GM23338 (cell line): ENCODE results near the gene ZBTB42. TPM values are rescaled to one million over a fixed set of nuclear protein-coding genes. Genes with fewer than 3 reads are reported as not detected.
A peak's percentile ranks its signal among the peaks of the same experiment; 100 is the strongest.

Source experiments
- ATAC-seq: fragments of 200-7000 bp; cut with Tn5 transposase; 3 replicates; pipeline ENCODE4 v1.9.1; 2020
- DNase-seq: peaks from one replicate; pipeline ENCODE4 v3.0.0-alpha.2; 2015; ENCODE audit warnings: low spot score
- H2AFZ ChIP-seq: fragments of 200-600 bp; sonication (generic); 2 replicates; pipeline ENCODE4 v1.8.0; 2016; ENCODE audit warnings: antibody characterized with exemption, mild to moderate bottlenecking, moderate library complexity
- H3F3A ChIP-seq: fragments of 200-600 bp; sonication (generic); replicated peaks from 2 replicates; pipeline ENCODE4 v1.8.0; 2017; ENCODE audit warnings: antibody characterized with exemption, mixed run types, low read depth
- H3K27ac ChIP-seq: fragments of 200-600 bp; sonication (generic); 2 replicates; pipeline ENCODE4 v1.6.1; 2016; ENCODE audit warnings: low read depth
- H3K27me3 ChIP-seq: fragments of 200-600 bp; sonication (generic); 2 replicates; pipeline ENCODE4 v1.8.0; 2016; ENCODE audit warnings: mild to moderate bottlenecking, mixed run types, moderate library complexity; ENCODE audit not compliant: insufficient read depth
- H3K36me3 ChIP-seq: fragments of 200-600 bp; sonication (generic); 2 replicates; pipeline ENCODE4 v1.8.0; 2016; ENCODE audit warnings: mild to moderate bottlenecking; ENCODE audit not compliant: insufficient read depth
- H3K4me1 ChIP-seq: fragments of 200-600 bp; sonication (generic); 2 replicates; pipeline ENCODE4 v1.8.0; 2016; ENCODE audit warnings: mild to moderate bottlenecking, moderate library complexity; ENCODE audit not compliant: insufficient read depth
- H3K4me2 ChIP-seq: fragments of 200-600 bp; sonication (generic); 2 replicates; pipeline ENCODE4 v1.7.1; 2017; ENCODE audit warnings: mixed run types
- H3K4me3 ChIP-seq: fragments of 200-600 bp; sonication (generic); 2 replicates; pipeline ENCODE4 v1.6.1; 2016; ENCODE audit warnings: mixed run types
- H3K79me2 ChIP-seq: fragments of 200-600 bp; sonication (generic); replicated peaks from 2 replicates; pipeline ENCODE4 v1.8.0; 2017; ENCODE audit warnings: mild to moderate bottlenecking; ENCODE audit not compliant: insufficient read depth
- H3K9me2 ChIP-seq: fragments of 200-600 bp; sonication (generic); 2 replicates; pipeline ENCODE4 v1.8.0; 2017; ENCODE audit not compliant: insufficient read depth
- H4K20me1 ChIP-seq: fragments of 200-600 bp; sonication (generic); replicated peaks from 2 replicates; pipeline ENCODE4 v1.8.0; 2017; ENCODE audit warnings: mild to moderate bottlenecking; ENCODE audit not compliant: insufficient read depth
- H3K27ac Mint-ChIP-seq: 2 replicates; pipeline ENCODE4 v1.8.0; 2020; ENCODE audit warnings: inconsistent platforms, mild to moderate bottlenecking, moderate library complexity, mixed read lengths
- H3K27me3 Mint-ChIP-seq: 3 replicates; pipeline ENCODE4 v1.8.0; 2022; ENCODE audit warnings: low read depth, mild to moderate bottlenecking, moderate library complexity, mixed read lengths, inconsistent platforms; ENCODE audit not compliant: insufficient read depth, poor library complexity
- H3K36me3 Mint-ChIP-seq: 3 replicates; pipeline ENCODE4 v1.8.0; 2021; ENCODE audit warnings: low read depth, mild to moderate bottlenecking, inconsistent platforms, moderate library complexity, mixed read lengths
- H3K4me1 Mint-ChIP-seq: 3 replicates; pipeline ENCODE4 v1.8.0; 2020; ENCODE audit warnings: mild to moderate bottlenecking, inconsistent platforms, mixed read lengths
- H3K4me3 Mint-ChIP-seq: 3 replicates; pipeline ENCODE4 v1.8.0; 2021; ENCODE audit warnings: moderate library complexity, mild to moderate bottlenecking, inconsistent platforms, mixed read lengths
- H3K9me3 Mint-ChIP-seq: 3 replicates; pipeline ENCODE4 v1.8.0; 2020; ENCODE audit warnings: moderate library complexity, mild to moderate bottlenecking, inconsistent platforms, mixed read lengths
- CREB1 ChIP-seq: fragments of 250-450 bp; sonication (Bioruptor Pico); IDR thresholded peaks from 2 replicates; pipeline ENCODE4 v1.5.0; 2020; ENCODE audit warnings: low read depth, mild to moderate bottlenecking, moderate library complexity
- CTCF ChIP-seq, 2 experiments: fragments of 200-600 bp in 1 of 2; sonication (generic) in 1 of 2; conservative IDR thresholded peaks; 2 replicates each; pipeline versions ENCODE4 v1.5.1 to v1.6.1; 2016 to 2017; ENCODE audit warnings: antibody characterized with exemption in 2 of 2, low read depth in 2 of 2, mild to moderate bottlenecking in 2 of 2, moderate library complexity in 1 of 2
- EZH2 ChIP-seq: fragments of 200-600 bp; sonication (generic); IDR thresholded peaks from one replicate; pipeline ENCODE4 v1.8.0; 2017; ENCODE audit warnings: antibody characterized with exemption, mild to moderate bottlenecking, low read depth; ENCODE audit not compliant: unreplicated experiment
- EZH2phosphoT487 ChIP-seq: fragments of 200-600 bp; sonication (generic); IDR thresholded peaks from one replicate; pipeline ENCODE4 v1.8.1; 2018; ENCODE audit warnings: antibody characterized with exemption; ENCODE audit not compliant: unreplicated experiment
- JUNB ChIP-seq: IDR thresholded peaks from one replicate; pipeline ENCODE4 v1.6.1; 2016; ENCODE audit warnings: antibody characterized with exemption; ENCODE audit not compliant: unreplicated experiment
- POLR2AphosphoS5 ChIP-seq: IDR thresholded peaks from 2 replicates; pipeline ENCODE4 v1.6.1; 2016; ENCODE audit warnings: antibody characterized with exemption, low read depth
- STAT1 ChIP-seq: IDR thresholded peaks from one replicate; pipeline ENCODE4 v1.6.1; 2016; ENCODE audit warnings: antibody characterized with exemption; ENCODE audit not compliant: unreplicated experiment
- ZNF114 ChIP-seq: fragments of 250-450 bp; sonication (Bioruptor Pico); IDR thresholded peaks from 2 replicates; pipeline ENCODE4 v1.5.0; 2020; ENCODE audit warnings: mild to moderate bottlenecking, moderate library complexity
- ZNF331 ChIP-seq: fragments of 250-450 bp; sonication (Bioruptor Pico); IDR thresholded peaks from 2 replicates; pipeline ENCODE4 v1.5.0; 2020; ENCODE audit warnings: low read depth, mild to moderate bottlenecking, moderate library complexity
- polyA plus RNA-seq: library from polyadenylated mRNA; unstranded; fragments of >200 nt; fragmentation: Nextera tagmentation; extraction: Ambion mirVana; gene quantifications from 2 replicates; pipeline ENCODE4 v1.2.1, GENCODE V29; 2016
- total RNA-seq: library from RNA; depleted of rRNA; stranded (reverse); fragments of >200 nt; shearing (Covaris generic); gene quantifications from 2 replicates; pipeline ENCODE4 v1.2.3, GENCODE V29; 2014
- TF ChIP-seq, protein P1 (sequence below): IDR thresholded peaks from one replicate; pipeline ENCODE4 v1.6.1; 2018; ENCODE audit warnings: antibody characterized with exemption; ENCODE audit not compliant: unreplicated experiment
- TF ChIP-seq, protein P2 (sequence below): IDR thresholded peaks from 2 replicates; pipeline ENCODE4 v1.6.1; 2016; ENCODE audit warnings: antibody characterized with exemption

ZBTB42 gene
- total and polyA plus RNA-seq, 2 experiments from 2014 or later = 0.70 to 4.4 TPM

- no peak for TF ChIP-seq EZH2
- no peak for TF ChIP-seq EZH2phosphoT487
- TF ChIP-seq, protein P1, sequence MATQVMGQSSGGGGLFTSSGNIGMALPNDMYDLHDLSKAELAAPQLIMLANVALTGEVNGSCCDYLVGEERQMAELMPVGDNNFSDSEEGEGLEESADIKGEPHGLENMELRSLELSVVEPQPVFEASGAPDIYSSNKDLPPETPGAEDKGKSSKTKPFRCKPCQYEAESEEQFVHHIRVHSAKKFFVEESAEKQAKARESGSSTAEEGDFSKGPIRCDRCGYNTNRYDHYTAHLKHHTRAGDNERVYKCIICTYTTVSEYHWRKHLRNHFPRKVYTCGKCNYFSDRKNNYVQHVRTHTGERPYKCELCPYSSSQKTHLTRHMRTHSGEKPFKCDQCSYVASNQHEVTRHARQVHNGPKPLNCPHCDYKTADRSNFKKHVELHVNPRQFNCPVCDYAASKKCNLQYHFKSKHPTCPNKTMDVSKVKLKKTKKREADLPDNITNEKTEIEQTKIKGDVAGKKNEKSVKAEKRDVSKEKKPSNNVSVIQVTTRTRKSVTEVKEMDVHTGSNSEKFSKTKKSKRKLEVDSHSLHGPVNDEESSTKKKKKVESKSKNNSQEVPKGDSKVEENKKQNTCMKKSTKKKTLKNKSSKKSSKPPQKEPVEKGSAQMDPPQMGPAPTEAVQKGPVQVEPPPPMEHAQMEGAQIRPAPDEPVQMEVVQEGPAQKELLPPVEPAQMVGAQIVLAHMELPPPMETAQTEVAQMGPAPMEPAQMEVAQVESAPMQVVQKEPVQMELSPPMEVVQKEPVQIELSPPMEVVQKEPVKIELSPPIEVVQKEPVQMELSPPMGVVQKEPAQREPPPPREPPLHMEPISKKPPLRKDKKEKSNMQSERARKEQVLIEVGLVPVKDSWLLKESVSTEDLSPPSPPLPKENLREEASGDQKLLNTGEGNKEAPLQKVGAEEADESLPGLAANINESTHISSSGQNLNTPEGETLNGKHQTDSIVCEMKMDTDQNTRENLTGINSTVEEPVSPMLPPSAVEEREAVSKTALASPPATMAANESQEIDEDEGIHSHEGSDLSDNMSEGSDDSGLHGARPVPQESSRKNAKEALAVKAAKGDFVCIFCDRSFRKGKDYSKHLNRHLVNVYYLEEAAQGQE = no peak
- TF ChIP-seq JUNB = no peak
- TF ChIP-seq ZNF331 (CRISPR knock-in tag) = no peak
- no peak for TF ChIP-seq STAT1
- no peak for TF ChIP-seq POLR2AphosphoS5
These were observed 6.3 kb upstream of the ZBTB42 start (continued) for GRCh38 chr14:104794631-104794992.

- H3K27ac ChIP-seq = no peak within 1 kb of the TSS
- no peak within 1 kb of the TSS for H3K27ac Mint-ChIP-seq
- TF ChIP-seq, protein P1 = no peak
- no peak for TF ChIP-seq POLR2AphosphoS5
- TF ChIP-seq JUNB = no peak
- no peak for TF ChIP-seq ZNF114 (CRISPR knock-in tag)
- TF ChIP-seq CTCF (conservative IDR thresholded peaks at IDR 0.05; ENCODE audit: low read depth in 2 of 2) = no peak
- no peak for TF ChIP-seq EZH2phosphoT487
- no peak for TF ChIP-seq CREB1 (CRISPR knock-in tag)
- TF ChIP-seq, protein P2, sequence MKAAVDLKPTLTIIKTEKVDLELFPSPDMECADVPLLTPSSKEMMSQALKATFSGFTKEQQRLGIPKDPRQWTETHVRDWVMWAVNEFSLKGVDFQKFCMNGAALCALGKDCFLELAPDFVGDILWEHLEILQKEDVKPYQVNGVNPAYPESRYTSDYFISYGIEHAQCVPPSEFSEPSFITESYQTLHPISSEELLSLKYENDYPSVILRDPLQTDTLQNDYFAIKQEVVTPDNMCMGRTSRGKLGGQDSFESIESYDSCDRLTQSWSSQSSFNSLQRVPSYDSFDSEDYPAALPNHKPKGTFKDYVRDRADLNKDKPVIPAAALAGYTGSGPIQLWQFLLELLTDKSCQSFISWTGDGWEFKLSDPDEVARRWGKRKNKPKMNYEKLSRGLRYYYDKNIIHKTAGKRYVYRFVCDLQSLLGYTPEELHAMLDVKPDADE = no peak
These were observed 5.7 kb upstream of the ZBTB42 start, which contains the start of gene AKT1 for GRCh38 chr14:104794993-104795780. TSS of gene AKT1 (minus strand) at chr14:104795748. CDS start at chr14:104792643, 3,105 bp downstream.

More at GRCh38 chr14:104794993-104795780, 5.7 kb upstream of the ZBTB42 start, which contains the start of gene AKT1:
- Histone ChIP-seq H3K9me2 (no peaks in the 10 kb centered on the region), H3K4me2 (peak within 1 kb of the TSS; percentile 88), H3K27me3 (peaks cover 43% of the 10 kb centered on the region), H3K79me2 (peaks cover 16% of the 10 kb centered on the region), H3K4me1 (peaks cover 34% of the 10 kb centered on the region), H3F3A (peaks cover 12% of the 10 kb centered on the region; the same call in 1 of the 2 replicates), H3K4me3 (peak within 1 kb of the TSS; percentile 74), H2AFZ (peak within 1 kb of the TSS; percentile 93), H3K36me3 (no peaks in the 10 kb centered on the region), H4K20me1 (peaks cover 15% of the 10 kb centered on the region; the same call in 1 of the 2 replicates)
- ATAC-seq = no peak; the same call in 2 of the 3 replicates
- H3K4me1 Mint-ChIP-seq = peaks cover 43% of the 10 kb centered on the region
- H3K27me3 Mint-ChIP-seq = peaks cover 45% of the 10 kb centered on the region
- peak; percentile 45 for DNase-seq
- H3K9me3 Mint-ChIP-seq = no peaks in the 10 kb centered on the region
- peaks cover 3% of the 10 kb centered on the region; the same call in 2 of the 3 replicates for H3K36me3 Mint-ChIP-seq
- H3K4me3 Mint-ChIP-seq = peak within 1 kb of the TSS; percentile 76
